GM19351 (cell line): ENCODE results near the gene HDAC1.

Experiments
- ATAC-seq: cut with Tn5 transposase; IDR thresholded peaks from one replicate; pipeline ENCODE4 v1.9.1; 2021; ENCODE audit warnings: mild to moderate bottlenecking, moderate library complexity; ENCODE audit not compliant: unreplicated experiment

The HDAC1 gene

GRCh38 chr1:32321712-32322291, 29.9 kb downstream of the HDAC1 start:
- ATAC-seq, result no peak

DNA sequence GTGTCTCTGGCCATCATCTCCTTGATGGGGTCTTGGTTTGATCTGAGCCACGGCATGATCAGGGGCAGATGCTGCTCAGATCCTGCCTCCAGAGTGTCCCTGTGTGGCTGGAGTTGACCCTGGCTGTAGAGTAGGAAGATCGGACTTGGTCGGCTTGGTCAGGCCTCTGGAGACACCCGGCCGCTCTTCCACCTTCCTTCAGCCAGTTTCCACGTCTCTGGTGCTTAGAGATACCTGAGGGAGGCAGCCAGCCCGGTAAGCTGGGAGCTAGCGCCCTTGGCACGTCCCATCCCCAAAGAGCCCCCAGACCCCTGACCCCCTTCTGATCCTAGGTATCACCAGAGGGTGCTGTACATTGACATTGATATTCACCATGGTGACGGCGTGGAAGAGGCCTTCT, 35.3 kb downstream of the HDAC1 start:
- no peak for ATAC-seq

- no peak for ATAC-seq
These were observed 38.1 kb downstream of the HDAC1 start for GRCh38 chr1:32329931-32330466.

DNA sequence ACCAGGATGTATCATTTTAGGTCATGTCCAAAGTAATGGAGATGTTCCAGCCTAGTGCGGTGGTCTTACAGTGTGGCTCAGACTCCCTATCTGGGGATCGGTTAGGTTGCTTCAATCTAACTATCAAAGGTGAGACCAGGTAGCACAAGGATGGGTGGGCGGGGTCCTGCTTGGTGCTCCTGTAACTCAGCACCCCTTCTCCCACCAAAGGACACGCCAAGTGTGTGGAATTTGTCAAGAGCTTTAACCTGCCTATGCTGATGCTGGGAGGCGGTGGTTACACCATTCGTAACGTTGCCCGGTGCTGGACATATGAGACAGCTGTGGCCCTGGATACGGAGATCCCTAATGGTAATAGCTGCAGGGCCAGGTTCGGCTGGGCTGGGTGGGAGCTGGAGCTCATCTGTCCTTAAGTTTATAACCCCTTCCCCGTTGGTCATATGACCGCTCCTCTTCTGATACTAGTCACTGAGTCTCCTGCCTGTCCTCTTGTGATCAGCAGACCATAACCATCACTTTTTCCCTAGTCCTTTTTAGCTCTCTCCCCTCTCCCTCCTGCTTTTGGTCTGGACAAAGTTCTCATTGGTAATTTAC, 38.8 kb downstream of the HDAC1 start:
- no peak for ATAC-seq

- ATAC-seq, result no peak
These were observed 39.7 kb downstream of the HDAC1 start for GRCh38 chr1:32331549-32331948.

GRCh38 chr1:32332290-32333079, 40.6 kb downstream of the HDAC1 start:
- ATAC-seq, result no peak

DNA sequence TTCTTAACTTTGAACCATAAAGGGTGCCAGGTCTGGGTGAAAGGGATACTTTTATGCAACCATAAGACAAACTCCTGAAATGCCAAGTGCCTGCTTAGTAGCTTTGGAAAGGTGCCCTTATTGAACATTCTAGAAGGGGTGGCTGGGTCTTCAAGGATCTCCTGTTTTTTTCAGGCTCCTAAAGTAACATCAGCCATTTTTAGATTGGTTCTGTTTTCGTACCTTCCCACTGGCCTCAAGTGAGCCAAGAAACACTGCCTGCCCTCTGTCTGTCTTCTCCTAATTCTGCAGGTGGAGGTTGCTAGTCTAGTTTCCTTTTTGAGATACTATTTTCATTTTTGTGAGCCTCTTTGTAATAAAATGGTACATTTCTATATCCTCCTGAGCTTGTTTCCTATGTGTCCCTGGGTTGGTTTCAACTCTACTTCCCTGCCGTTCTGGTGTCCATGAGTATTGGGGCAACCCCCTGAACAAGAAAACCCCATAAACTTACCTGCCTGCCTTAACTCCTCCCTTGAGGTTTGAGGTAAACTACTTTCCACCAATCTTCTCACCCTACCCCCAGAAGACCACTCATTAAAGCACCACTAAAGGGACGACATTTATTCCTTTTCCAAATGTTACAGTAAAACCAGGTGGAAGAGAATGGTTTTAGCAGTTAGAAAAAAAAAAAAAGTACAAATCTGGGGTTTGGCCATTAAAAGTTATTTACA, 41.5 kb downstream of the HDAC1 start:
- no peak for ATAC-seq

DNA sequence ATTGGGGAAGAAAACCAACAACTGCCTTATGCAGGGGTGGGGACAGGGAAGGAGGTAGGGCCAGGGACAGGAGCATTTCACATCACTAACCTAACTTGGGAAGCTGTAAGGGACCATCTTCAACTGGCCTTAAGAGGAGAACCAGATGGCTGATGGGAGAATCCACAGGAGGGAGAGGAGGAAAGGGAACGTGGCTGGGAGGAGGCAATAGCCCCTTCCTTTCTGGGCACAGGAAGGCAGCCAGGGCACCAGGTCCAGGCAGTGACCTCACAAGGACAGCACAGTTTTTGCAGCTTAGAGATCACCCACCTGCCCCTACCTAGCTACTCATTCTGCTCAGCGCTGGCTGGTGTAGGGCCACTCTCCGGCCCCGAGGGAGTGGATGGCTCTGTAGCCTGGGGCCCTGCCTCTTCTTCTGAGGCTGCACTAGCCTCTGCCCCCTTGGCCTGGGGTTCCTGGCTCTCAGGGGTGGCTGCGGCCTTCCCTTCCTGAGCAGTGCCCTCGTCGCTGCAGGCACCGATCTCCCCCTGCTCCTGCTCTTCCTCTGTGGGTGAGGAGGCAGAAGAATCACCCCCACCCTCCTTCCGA, 42.5 kb downstream of the HDAC1 start:
- no peak for ATAC-seq

DNA sequence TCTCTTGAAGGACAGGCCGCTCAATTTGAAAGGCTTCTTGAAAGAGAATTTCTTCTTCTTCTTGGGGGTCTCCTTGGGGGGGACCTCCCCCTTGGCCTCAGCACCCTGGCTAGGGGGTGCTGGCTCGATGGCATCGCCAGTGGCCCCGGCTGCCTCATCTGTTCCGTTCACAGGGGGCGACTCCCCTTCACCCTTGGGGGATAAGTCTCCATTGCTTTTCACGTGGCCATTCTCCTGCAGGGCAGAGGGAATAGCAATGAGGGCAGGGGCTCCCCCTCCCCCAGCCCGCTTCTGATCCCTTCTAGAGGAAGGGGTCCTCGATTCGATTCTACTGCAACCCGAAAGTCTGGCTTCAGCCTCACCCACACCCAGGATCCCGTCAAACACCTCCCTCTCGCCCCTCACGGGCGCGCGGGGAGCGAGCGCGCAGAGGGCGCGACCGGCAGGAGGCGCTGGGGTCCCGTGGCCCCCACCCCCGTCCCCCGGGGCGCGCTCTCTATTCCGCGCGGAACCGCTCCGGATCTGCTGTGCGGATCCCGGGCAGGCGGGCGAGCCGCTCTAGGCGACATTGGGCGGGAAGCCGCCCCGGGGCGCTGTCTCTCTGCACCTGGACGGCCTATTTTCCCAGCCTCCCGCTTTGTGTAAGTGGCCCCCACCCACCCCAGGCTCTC, 43.1 kb downstream of the HDAC1 start:
- ATAC-seq, result no peak

GRCh38 chr1:32335535-32335789, 43.6 kb downstream of the HDAC1 start:
- no peak for ATAC-seq

DNA sequence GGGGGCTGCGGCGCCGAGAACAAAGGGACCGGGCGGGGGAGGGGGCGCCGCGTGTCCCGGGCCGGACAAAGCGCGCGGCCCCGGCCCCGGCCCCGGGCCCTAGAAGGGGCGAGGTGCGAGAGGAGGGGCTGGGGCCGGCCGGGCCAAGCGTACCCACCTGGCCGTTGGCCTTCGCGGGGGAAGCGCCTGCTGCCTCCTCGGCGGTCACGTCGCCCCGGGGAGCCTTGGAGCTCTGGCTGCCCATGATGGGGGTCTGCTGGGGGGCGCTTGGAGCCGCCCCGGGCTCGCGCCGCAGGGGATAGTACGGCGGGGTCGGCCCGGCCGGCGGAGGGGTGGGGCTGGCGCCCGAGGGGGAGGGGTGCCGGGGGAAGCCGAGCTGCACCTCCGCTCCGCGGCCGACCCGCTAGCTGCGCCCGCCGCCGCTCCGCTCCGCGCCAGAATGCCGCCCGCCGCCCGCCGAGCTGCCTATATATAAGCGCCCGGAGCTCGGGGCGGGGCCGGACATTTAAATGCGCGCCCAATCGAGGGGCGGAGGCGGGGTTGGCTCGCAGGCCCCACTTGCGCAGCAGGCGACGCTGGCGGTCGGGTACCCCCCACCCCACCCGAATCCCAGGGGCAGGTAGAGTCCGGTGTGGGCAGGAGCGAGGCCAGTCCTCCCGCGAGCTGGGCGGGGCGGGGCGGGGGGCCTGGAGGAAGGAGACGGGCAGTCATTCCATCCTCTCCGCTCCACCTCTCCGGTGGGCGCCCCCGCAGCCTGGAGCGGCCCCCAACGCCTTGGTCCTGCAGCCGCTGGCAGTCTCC, 44.1 kb downstream of the HDAC1 start, which contains the start of gene MARCKSL1:
Gene MARCKSL1 (minus strand): TSS at position 444 of the 801 bp plus-strand sequence. CDS start 200 bp downstream, at position 244.
- ATAC-seq, result no peak

- ATAC-seq, result no peak
These were observed 44.7 kb downstream of the HDAC1 start for GRCh38 chr1:32336591-32336932.

DNA sequence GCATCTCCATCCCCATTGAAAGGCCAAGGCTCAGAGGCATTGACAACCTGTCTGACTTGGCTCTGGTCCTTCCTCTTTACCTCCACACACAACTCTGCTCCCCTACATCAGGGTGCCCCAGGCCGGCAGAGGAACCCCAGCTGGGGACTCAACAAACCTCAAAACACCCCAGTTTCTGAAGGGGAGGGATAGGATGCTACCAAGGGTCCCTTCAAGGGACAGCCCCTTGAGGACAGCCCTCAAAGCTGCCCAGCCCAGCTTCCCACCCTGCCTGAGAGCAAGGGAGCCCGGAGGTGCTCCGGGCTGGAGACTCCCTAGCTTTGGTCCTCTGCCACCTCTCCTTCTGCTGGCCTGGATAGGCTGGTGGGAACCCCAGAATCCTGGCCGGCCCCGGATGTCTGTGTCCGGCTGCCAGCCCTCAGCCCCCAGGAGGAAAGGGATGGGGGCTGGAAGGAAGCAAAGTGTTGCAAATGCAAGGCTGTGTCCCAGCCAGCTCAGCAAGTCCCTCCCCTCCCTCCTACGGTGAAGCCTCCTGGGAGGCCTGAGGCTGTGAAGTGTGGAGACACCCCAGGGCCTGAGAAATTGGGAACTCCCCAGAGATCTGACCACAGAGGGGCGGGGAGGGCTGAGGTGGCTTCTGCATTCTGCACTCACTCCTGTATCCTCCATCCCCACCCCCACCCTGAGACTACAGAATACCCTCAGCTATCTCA, 45.2 kb downstream of the HDAC1 start:
- ATAC-seq, result no peak

GRCh38 chr1:32337855-32338636, 46.2 kb downstream of the HDAC1 start:
- no peak for ATAC-seq

DNA sequence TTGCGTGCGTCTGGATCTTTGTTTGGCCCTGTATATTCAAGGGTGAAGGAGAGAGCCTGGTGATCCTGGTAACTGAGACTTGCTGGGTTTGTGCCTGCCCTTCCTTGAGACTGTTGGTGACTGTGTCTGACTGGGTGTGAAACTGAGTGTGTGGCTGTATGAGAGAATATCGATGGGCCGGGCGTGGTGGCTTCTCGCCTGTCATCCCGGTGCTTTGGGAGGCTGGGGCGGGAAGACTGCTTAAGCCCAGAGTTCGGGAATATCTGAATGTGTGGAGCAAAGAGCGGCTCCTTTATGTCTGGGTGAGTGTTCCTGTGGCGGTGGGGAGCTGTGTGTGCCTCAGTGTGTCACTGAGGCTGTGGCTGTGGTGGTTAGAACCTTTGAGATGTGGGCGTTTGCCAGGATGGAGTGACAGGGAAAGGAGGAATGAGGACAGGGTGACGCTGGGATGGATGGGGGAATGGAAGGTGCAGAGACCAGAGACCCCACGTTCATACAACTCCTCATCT, 46.8 kb downstream of the HDAC1 start:
- ATAC-seq, result no peak

DNA sequence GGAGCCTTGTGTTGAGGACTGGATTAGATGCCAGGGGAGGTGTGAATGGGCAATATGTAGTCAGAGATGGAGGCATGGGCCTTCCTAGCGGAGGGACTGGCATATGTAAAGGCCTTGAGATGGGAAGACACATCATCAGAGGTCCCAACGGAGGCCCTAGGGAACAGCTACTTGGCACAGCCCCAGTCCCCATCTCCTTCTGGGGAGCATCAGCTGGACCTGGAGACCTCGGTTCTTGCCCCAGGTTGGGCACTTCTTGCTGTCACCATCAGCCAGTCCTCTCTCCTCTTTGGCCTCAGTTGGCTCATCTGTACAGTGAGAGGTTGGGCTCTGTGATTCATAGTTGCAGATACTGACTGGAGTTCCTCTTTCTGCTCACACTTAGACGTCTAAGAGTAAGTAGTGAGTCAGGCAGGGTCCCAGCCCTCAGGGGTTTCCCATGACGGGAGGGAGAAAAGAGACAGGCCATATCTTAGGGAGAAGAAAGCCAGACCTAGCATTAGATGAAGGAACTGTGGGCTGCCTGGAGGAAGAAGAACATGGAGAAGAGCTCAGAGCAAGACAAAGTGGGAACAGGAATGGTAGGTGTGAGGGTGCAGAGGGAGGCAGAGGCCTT, 47.6 kb downstream of the HDAC1 start:
- ATAC-seq, result no peak

DNA sequence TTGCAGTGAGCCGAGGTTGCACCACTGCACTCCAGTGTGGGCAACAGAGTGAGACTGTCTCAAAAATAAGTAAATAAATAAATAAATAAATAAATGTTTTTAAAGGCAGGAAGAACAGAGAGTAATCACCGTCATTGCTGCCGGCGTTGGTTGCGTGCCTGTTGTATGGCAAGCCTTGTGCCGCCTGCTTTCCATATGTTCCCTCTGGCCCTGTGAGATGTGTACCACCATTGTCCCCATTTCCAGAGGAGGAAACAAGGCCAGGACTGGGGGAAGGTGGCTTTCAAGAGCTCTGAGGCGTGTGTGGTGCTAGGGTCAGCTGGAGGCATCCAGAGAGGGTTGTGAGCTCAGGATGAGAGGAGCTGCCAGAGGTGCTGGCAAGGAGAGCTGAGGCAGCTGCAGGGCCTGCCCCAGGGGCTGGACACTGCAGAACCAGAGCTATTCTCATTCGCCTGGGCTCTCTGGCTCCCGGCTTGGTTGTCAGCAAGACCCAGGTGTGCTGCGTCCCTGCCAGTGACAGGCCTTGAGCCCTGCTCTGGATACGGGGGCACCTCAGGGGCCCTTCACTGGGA, 49.4 kb downstream of the HDAC1 start:
- no peak for ATAC-seq

DNA sequence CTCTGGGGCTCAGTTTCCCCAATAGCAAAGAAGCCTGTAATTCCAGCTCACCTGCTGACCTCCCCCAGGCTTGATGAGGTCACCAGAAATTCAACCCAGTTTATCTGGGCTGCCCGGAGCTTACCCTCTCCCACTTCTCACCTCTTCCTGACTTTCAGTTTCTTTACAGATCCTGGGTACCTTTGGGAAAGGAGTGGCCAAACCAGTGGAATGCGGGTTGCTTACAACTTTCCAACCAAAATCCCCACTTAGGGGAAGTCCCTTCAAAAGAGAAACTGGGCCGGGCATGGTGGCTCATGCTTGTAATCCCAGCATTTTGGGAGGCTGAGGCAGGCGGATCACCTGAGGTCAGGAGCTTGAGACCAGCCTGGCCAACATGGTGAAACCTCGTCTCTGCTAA, 50.1 kb downstream of the HDAC1 start:
- ATAC-seq, result no peak
